HG03045 (cell line): Measurements from ENCODE around the gene CACNA1I.

Experiments used
- ATAC-seq: cut with Tn5 transposase; IDR thresholded peaks from one replicate; pipeline ENCODE4 v1.9.1; 2021; ENCODE audit warnings: mild to moderate bottlenecking, moderate library complexity; ENCODE audit not compliant: unreplicated experiment

Gene CACNA1I

GRCh38 chr22:39535357-39535725 lies 35.2 kb upstream of the CACNA1I start:
- no peak for ATAC-seq

GRCh38 chr22:39535831-39536449 lies 34.6 kb upstream of the CACNA1I start:
- no peak for ATAC-seq

GRCh38 chr22:39536711-39537110 lies 33.8 kb upstream of the CACNA1I start:
- no peak for ATAC-seq

- ATAC-seq, result no peak
Observed at GRCh38 chr22:39537975-39538374, 32.6 kb upstream of the CACNA1I start.

- no peak for ATAC-seq
Observed at GRCh38 chr22:39543095-39543494, 27.5 kb upstream of the CACNA1I start.

- ATAC-seq, result no peak
Observed at GRCh38 chr22:39545386-39546365, 24.9 kb upstream of the CACNA1I start.

GRCh38 chr22:39546889-39547586 lies 23.5 kb upstream of the CACNA1I start:
- no peak for ATAC-seq

- no peak for ATAC-seq
Observed at GRCh38 chr22:39547587-39547947, 23.0 kb upstream of the CACNA1I start.

- no peak for ATAC-seq
Observed at GRCh38 chr22:39553429-39553828, 17.1 kb upstream of the CACNA1I start.

- no peak for ATAC-seq
Observed at GRCh38 chr22:39554151-39554550, 16.4 kb upstream of the CACNA1I start.

- no peak for ATAC-seq
Observed at GRCh38 chr22:39556970-39557841, 13.3 kb upstream of the CACNA1I start.

- ATAC-seq, result no peak
Observed at GRCh38 chr22:39558254-39558727, 12.3 kb upstream of the CACNA1I start.

- ATAC-seq, result no peak
Observed at GRCh38 chr22:39558950-39559349, 11.6 kb upstream of the CACNA1I start.

GRCh38 chr22:39559456-39560105 lies 11.0 kb upstream of the CACNA1I start:
- ATAC-seq, result no peak

- no peak for ATAC-seq
Observed at GRCh38 chr22:39560127-39560526, 10.4 kb upstream of the CACNA1I start.

GRCh38 chr22:39562839-39563489 lies 7.6 kb upstream of the CACNA1I start:
- ATAC-seq, result no peak

GRCh38 chr22:39563571-39564428 lies 6.8 kb upstream of the CACNA1I start:
- no peak for ATAC-seq

- no peak for ATAC-seq
Observed at GRCh38 chr22:39565414-39565944, 5.1 kb upstream of the CACNA1I start.
